GM18508 (cell line): ENCODE data around the gene ARHGEF4.
"Not testable (repeated sequence)": the region's sequence is repeated elsewhere in the genome, so short reads cannot be mapped to it uniquely, and the experiment has no call there.

Source experiments
- ATAC-seq: cut with Tn5 transposase; IDR thresholded peaks from one replicate; pipeline ENCODE4 v1.9.1; 2021; ENCODE audit warnings: moderate number of reproducible peaks; ENCODE audit not compliant: insufficient read depth, unreplicated experiment

ARHGEF4 gene

DNA sequence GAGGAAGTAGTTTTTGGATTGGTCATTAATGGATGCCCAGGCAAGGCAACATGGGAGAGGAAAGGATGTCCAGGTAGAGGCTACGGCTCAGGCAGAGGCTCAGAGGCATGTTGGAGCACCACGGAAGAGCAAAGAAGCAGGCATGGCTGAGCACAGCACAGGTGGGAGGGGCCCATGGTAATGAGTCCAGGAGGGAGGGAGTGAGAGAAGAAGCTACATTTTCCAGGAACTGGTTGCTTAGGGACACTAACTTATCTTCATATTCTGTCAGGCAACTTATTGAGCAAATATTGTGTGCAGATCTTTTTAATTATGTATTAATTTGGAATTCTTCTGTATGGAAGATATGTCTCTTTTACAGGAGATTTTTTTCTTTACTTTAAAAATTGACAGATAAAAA, 42.2 kb downstream of the ARHGEF4 start:
- ATAC-seq = no peak

DNA sequence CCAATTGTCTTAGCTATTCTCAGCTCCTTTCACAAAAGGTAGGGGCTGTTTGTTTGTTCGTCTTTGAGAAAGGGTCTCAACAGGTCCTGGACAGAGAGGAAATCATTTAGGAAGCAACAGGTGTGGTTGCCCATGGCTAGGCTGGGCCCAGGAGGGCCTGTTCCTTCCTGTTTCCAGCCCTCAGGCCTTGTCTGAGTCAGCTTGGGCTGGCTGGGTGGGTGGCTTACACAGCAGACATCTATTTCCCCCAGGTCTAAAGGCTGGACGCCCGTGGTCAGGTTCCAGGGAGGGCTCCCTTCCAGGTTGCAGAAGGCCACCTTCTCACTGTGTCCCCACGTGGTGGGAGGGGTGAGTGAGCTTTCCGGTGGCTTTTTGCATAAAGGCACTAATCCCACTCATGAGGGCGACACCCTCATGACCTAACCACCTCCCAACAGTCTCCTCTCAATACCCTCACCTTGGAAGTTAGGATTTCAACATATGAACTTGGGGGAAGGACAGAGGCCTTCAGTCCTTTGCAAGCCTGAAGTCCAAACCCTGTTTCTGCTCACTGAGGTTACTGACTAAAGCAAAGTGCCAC, 45.5 kb downstream of the ARHGEF4 start:
- ATAC-seq = no peak

DNA sequence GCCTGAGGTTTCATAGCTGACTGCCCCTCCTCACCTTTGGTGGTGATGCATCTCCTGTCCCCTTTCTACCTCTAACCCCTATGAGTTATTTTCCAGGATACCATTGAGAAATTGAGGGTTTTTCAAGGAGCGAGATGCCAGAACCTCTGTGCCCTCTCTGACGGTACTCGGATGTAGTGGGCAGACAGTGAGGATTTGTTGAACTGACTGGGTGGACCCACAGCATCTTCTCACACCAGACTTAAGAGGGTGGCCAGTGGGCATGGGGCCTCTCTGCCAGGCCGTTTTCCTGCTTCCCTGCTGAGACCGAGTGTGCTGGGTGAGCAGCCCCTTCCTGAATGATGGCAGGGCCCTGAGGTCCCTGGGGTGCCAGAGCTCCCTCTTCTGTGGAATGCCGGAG, 46.3 kb downstream of the ARHGEF4 start:
- no peak for ATAC-seq

DNA sequence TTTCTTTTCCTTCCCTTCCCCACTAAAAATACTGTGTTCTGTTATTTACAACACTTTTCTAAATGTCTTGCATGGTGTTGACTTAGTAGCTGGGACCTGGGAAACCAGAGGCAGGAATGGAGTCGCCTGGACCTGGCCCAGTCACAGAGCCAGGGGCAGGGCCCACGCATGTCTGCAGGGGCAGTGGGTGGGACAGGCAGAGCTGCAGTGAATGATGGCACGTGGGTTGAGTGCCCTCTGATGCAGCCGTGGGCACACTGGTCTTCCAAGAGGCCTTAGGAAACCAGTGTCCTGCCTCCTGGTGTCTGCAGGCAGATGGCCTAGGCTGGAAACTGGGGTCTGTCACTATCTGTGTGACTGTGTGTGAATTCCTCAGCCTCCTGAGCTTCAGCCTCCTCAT, 46.8 kb downstream of the ARHGEF4 start:
- no peak for ATAC-seq

DNA sequence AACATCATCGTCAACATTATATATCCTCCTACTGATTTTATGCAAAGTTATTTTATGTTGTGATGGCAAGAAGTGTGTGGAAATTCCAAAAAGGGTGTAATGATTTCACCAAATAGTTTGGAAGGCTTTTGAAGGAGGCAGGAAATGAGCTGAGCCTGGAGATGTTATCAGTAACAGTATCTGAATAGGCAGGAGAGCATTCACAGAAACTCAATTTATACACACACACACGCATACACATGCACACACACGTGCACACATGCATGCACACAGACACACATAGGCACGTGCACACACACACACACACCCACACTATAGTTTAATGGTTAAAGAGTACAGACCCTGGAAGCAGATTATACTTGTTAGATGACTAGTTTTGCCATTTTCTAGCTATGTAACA, 47.3 kb downstream of the ARHGEF4 start:
- no peak for ATAC-seq

DNA sequence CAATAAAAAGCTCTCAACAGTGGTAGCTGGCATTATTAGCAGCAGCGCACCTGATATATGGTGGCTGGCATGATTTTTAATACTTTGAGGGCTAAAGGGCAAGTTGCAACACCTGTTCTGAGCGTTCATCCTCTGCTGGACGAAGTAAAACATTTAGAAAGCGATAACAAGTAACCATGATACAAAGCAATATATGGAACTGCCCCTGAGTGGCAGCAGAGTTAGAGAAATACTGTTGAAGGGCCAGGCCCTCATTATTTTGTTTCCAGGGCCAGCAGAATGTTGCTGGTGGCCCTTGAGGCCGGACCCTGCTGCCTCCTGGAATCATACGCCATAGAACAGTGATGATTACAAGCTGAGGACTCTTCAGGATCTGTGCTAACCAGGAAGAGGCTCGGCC, 47.8 kb downstream of the ARHGEF4 start:
- no peak for ATAC-seq

DNA sequence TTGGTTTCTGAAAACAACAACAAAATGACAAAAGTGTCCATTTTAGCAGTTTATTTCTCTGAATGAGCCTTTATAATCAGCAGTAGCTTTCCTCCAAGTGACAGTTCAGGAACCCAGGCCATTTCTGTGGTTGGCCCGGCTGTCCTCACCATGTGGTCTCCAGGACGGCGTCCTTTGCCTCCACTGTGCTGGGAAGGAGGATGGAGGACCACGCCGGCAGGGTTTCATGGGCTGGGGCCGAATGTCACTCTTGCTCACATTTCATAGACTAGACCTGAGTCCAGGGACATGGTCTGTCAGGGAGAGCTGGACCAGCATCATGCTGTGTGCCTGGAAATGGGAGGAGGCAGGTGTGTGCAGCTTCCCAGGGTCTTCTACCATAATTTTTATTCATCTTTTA, 50.9 kb downstream of the ARHGEF4 start:
- ATAC-seq = no peak

DNA sequence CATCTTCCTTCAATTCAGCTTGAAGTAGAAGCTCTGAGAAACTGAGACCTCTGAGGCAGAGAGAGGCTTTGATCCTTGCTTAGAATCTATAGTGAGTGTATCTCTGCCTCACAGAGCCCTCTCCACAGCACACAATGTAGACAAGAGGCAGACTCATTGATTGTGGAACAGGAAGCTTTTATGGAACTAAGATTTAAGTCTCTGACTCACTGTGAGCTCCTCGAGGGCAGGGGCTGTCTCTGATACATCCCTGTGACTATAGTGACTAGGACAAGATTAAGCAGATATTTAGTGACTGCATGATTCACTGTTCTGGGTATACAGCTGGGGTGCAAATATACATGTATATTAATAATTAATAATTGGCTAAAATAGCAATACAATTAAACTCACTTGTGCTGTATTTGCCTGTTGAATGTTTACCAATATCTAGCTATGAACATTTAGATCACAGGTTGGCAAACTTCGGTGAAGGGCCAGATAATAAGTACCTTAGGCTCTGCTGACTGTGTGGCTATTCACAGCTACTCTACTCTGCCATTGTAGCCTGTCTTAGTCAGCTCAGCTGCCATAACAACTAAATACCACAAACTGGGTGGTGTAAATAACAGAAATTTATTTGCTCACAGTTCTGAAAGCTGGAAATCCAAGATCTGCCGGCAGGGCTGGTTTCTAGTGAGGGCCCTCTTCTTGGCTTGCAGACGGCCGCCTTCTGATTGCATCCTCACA, 54.4 kb downstream of the ARHGEF4 start:
- ATAC-seq = no peak

DNA sequence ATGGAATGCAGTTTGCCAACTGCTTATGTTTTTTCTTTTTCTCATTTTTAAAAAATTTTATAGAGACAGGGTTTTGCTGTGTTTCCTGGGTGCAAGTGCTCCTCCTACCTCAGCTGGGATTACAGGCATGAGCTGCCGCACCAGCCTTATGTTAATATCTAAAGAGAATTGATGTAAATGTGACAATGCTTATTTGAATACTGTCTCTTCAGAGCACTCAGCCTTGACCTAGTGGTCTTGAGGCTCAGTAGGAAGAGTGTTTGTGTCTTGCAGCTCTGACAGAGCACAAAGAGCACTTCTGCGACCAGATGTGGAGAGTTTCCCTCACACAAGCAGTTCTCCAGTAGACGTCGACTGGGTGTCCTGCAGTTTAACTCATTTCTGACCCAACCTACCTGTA, 55.3 kb downstream of the ARHGEF4 start:
- no peak for ATAC-seq

DNA sequence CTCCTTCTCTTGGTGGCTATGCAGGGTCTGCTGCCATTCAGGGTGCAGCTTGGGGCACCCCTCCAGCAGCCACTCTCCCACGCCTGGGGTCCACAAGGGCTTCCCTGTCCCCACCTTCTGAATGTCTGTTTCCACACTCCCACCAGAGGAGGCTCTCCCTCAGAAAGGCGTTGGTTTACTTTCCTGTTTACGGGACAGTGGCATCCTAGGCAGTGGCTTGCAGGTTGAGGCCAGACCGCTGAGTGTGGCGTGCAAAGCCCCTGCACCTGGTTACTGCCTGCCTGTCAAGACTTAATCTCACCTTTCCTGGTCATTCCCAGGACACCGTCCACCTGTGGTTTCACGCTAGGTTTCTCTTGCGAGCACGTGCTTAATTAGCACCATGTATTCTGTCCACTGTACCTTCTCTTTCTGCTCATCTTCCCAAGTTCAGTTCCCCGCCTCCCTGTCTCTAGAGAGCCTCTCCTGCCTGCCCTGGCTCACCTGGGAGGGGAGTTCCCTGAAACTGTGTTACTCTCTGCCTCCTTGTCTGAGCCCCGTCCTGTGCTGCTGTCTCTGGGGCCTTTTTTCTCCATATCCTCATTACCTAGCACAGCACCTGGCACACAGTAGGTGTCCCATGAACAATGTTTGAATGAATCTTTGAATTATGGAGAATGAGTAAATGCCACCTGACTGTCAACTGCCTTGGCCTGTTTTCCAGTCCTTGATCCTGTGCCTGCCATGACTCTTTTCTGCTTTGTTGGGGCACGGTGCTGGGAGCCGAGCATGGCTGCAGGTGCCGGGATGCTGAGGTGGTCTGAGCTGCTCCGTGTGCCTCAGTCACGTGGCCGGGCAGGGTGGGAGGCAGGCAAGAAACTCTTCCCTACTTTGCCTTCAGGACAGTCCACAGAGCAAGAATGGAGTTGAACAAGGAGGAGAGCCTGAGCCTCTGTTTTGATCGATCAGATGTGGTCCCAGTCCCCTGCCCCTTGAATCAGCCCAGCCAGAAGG, 56.4 kb downstream of the ARHGEF4 start:
- ATAC-seq = no peak

DNA sequence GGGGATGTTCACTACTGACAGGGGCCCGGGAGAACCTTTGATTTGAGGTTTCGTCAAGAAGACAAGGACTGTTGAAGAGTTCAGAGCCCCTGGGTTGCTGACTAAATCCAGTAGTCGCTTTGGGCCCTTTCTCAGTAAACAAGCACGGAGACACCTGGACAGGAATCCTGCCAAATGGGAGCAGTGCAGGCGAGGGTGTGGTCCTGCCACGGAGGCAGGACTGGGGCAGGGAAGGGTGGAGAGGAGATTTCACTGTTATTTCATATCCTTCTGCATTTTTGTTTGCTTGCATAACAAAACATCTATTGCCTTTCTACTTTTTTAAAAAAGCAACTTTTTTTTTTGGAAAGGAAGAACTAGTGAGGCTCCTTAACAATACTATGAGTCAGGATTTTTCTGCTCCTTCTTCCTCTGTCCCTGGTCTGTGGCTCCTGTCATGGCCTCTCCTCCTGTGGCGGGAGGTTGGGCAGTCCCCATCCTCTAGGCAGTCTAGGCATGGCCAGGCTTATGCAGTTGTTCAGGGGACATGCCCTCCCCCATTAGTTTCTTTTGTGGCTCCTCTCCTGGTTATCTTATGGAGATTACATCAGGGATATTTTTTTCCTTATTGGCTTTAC, 57.7 kb downstream of the ARHGEF4 start:
- no peak for ATAC-seq

DNA sequence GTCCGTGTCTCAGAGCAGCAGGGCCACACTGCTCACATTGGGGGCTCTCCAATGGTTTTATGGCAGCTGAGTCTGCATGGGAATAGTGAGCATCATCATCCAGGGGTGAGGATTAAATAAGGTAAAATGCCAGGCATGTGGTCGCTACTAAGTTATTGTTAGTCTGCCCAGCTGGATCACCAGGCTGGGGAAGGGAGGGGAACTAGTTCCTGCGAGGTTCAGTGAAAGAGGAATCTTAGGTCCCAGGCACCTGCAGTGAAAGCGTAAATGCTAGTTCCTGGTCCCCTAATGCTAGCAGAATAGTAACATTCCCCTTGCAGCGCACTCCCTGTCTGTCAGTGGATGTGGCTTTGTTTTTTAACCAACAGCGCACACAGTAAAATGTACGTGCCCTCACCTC, 60.1 kb downstream of the ARHGEF4 start:
- ATAC-seq = no peak

DNA sequence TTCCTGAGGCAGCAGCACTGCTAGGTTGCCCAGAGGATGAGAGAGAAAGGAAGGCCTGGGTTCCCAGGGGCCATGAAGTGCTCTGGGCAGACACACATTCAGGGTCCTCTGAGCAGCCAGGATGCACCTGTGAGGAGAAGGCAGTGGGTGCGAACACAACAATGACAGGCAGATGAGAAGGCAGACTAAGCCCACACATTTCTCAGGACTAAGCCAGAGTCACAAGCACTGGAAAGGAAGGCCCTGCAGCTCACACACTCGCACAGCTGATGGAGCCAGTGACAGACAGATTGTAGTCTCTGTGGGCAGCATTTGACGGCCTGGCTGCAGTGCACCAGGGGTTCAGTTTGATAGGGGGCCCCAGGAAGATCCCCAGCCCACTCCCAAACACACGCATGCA, 61.8 kb downstream of the ARHGEF4 start:
- ATAC-seq = no peak

DNA sequence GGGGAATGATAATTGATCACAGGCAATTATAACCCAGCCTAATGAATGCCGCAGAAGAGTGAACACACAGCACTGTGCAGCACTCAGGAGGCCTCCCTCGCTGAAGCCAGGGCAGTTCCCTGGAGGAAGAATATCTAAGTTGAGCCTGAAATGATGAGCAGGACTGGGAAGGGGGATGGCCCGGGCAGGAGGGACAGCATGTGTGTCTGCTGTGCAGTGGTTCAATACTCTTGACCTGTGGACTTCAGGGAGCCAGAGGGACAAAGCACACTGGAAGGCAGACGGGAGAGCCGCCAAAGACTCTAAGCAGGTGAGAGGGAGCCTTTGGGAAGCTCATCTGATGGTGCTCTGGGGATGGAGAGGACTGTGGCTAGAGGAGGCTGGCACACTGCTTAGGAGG, 62.6 kb downstream of the ARHGEF4 start:
- no peak for ATAC-seq

DNA sequence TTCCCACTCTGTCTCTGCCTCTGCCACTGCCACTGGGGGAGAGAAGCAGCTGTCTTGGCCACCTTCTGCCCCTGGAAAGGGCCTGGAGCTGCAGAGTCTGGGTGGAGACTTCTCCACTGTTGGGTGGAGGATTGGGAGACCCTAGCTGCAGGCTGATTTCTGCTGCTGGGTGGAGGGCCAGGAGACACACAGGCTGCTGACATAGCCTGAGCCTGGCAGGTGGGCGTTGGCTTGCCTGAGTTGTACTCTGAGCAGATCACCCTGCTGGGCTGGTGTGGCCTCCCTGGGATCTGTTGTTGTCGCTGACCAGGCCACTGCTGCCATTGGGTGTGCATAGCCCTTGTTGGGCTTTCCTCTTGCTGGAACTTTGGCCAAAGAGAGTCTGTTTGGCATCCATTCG, 64.3 kb downstream of the ARHGEF4 start:
- ATAC-seq = no peak

DNA sequence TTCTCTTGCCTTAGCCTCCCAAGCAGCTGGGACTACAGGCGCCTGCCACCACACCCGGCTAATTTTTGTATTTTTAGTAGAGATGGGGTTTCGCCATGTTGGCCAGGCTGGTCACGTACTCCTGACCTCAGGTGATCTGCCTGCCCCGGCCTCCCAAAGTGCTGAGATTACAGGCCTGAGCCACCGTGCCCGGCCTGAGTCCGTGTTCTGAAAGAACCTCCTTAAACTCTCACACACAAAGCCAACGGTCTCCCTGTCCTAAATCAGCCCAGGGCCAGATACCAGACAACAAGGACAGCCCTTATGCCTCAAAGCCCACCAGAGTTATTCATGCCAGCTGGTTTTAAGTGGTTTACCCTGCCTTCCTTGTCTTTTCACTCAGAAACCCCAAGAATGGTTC, 64.9 kb downstream of the ARHGEF4 start:
- not testable (repeated sequence) for ATAC-seq

DNA sequence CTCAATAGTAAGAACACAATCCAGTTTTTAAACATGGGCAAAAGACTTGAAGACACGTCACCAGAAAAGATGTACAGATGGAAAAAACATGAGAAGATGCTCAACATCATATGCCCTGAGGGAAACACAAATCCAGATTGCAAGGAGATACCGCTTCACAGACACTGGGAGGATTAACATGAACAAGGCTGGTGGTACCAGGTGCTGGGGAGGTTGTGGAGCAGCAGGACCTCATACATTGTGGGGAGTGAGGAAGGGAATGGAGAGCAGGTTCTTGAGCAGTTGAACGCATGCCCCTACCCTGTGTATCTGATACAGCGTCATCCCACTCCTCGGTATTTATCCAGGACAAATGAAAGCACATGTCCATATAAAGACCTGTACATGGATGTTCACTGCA, 72.1 kb downstream of the ARHGEF4 start:
- no peak for ATAC-seq

DNA sequence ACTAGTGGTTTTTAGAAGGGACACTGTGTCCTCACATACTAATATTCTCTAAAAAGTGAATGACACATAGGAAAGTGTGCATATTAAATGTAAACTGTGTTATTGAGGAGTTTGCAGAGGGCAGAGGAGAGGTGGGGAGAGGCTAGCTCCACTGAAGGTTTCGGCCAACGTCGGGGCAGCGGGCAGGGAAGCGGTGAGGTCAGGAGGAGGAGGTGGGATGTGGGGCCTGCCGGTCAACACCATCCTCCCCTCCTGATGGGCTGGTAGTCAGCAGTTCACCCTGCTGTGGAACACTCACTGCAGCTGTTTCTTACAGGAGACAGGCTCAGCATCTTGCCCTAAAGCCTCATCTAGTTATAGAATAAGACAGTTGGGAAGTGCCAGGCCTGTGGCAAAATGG, 74.2 kb downstream of the ARHGEF4 start:
- ATAC-seq = no peak

DNA sequence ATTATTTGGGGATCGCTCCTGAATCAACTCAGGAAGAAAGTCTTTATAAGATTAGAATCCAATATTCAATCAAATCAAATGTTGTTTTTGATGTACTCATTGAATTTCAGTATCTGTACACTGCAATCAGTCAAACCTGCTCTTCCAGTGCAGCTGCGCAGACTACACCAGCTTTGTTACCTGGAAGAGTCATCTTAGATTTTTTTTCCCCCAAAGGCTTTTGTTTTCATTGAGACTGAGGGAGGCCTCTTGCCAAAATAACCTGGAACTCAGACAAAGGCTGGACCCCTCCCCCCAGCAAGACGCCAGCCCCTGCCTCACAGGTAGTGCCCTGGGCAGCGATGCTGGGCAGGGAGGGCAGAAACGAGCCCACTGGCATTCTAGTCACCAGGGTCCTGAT, 74.8 kb downstream of the ARHGEF4 start:
- no peak for ATAC-seq

DNA sequence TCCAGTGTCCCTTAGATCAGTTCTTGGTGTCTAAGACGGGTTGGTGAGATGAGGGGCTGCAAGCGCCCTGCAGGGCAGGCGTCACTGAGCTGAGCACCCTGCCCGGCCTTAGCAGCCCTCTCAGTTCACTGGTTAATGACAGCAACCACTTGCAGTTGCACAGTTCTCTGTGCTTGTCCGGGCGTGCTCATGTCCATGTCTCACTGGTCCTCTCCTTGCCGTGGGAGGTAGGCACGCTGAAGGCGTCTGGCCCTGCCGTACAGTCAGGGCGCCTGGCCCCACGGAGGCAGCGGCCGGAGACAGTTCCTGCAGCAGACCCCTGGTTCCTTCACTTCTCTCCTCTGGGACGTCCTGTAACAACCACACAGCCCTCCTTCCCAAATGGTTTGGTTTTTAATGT, 75.3 kb downstream of the ARHGEF4 start:
- ATAC-seq = no peak

DNA sequence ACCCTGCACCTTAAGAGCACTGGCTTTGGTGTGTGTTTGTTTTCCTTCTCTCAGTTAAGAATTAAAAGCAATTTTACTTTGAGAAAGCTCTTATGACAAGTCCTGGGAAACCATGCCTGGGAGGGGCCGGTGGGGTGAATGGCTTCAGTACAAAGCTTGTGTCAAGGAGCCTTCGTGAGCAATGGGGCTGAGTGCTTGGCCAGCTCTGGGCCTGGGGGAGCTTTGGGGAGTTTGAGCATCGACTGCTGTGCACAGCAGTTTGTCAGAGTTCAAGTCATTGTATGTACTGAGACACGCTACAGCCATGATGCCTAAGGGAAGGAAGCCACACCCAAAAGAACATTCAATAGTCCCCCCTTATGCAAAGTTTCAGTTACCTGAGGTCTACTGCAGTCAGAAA, 75.8 kb downstream of the ARHGEF4 start:
- ATAC-seq = no peak
